Measurements from ENCODE around the gene FAM110D.

Gene FAM110D

DNA sequence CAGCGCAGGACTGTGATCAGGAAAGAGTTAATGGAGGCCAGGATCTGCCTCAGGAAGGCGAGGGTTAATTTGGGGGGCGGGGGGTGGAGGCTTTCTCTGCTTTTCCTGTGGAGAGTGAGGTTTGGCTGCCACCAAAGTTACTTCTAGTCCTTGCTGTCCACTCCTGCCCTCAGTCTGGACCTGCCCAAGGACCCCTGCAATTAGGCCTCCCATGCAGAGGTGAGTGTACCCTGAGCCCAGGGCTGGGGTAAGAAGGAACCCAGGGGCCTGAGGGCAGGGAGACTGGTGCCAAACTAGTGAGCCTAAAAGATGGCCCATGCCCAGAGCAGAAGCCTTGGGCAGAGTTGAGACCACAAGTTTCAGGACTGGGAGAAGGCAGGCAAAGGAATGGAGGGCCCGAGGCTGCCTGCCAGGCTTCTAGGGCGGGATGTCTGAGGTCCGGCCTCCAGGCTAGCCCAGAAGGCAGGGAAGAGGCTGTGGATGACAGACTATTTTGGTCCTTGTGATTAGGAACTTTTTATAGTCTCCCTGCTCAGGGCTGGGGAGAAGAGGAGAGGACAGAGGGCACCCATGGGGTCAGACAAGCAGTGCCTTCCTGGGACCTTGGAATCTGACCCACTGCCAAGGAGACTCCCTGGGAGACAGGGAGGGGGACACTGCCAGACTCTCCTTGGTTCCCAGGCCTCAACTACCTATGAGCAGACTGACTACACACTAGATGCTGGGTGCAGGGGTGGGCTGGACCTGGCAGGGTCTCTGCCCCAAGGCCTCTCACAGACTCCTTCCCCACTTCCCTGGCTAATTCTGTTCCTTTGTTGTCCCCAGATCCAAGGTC lies at the start of gene FAM110D:
Gene FAM110D, plus strand, starts transcription at position 172 of the 835 bp plus-strand sequence. CDS start 2,213 bp downstream, outside the sequence.
- no peak for DNase-seq (ENCODE audit: low spot score)

GRCh38 chr1:26109229-26110164 lies 49.4 kb upstream of the FAM110D start:
- DNase-seq (ENCODE audit: low spot score) = no peak

DNA sequence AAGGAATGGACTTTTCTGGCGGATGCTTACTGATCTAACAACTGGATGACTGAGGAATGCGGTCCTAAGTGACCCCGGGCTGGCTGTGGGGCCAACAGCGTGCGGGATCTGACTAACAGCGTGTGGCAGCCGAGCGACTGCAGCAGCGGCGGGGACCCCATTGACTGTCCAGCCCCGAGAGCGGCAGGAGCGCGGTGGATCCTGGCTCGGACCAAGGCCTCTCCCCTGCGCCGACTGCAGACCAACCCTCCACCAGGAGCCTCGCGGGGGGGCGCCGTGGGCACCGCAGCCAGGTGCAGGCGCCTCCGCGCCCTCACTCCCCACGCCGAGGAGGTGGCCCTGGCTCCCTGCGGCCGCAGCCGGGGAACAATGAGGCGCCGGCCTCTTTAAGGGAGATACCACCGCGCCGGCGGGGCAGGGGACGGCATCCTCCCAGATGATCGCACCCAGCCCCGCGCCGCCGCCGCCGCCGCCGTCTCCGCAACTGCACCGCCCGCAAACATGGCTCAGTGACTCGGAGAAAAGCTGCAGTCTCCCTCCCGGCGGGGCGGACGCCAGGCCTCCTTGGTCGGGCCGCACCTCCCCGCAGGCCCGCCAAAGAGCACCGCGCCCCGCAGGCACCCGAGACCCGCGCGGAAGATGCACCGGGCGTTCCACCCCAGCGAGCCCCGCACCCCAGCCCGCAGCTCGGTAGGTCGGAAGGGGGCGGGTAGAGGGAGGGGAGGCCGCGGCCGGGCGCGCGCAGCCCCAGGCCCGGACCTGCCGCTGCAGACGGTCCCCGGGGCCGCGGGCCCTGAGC lies 47.9 kb upstream of the FAM110D start:
- DNase-seq (ENCODE audit: low spot score) = peak; percentile 88

DNA sequence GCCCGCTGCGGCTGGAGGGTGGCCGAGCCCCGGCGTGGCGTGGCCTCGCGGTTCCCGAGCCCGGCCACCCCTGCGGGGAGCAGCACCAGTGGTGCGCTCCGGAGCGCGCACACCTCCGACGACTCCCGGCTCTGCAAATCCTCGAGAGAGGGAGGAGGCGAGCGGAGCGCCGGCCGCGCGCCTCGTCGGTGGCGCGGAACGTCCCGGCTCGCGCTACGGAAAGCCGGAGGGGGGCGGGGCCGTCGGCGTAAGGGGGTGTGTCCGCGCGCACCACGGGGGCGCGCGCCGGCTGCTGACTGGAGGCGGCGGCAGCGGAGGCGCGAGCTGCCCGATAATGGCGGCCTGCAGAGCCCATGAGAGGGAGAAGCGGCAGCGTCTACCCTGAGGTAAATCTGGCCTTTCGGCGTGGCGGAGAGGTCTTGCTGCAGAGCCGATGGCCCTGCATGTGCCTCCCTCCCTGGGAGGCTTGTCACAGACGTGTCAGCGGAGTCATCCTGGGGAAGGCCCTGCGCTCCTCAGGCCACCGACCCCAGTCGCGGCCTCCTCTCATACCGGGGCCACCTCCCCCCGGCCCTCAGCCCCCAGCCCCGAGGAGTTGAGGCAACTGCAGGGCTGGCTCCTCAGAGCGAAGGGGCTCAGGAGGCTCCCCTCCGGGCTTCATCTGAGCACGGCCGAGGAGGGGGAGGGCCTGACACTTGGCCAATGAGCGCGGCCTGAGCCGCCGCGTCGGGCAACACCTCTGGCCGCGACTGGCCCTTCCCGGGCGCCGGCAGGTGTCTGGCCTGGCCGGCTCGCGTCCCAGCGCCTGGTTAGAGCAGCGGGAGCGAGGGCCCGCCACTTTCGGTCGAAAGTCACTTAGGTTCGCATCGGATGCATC lies 47.1 kb upstream of the FAM110D start, which contains the start of gene PDIK1L:
Gene PDIK1L, plus strand, starts transcription at position 295 of the 877 bp plus-strand sequence. CDS start 2,485 bp downstream, outside the sequence.
- DNase-seq (ENCODE audit: low spot score) = peak; percentile 95

- no peak for DNase-seq (ENCODE audit: low spot score)
Measured at GRCh38 chr1:26112407-26112775, 46.5 kb upstream of the FAM110D start.

- DNase-seq (ENCODE audit: low spot score) = no peak
Measured at GRCh38 chr1:26114165-26114927, 44.5 kb upstream of the FAM110D start.

GRCh38 chr1:26119892-26120608 lies 38.8 kb upstream of the FAM110D start:
- DNase-seq (ENCODE audit: low spot score) = no peak

- no peak for DNase-seq (ENCODE audit: low spot score)
Measured at GRCh38 chr1:26121854-26122773, 36.8 kb upstream of the FAM110D start.

- no peak for DNase-seq (ENCODE audit: low spot score)
Measured at GRCh38 chr1:26122988-26123973, 35.6 kb upstream of the FAM110D start.

DNA sequence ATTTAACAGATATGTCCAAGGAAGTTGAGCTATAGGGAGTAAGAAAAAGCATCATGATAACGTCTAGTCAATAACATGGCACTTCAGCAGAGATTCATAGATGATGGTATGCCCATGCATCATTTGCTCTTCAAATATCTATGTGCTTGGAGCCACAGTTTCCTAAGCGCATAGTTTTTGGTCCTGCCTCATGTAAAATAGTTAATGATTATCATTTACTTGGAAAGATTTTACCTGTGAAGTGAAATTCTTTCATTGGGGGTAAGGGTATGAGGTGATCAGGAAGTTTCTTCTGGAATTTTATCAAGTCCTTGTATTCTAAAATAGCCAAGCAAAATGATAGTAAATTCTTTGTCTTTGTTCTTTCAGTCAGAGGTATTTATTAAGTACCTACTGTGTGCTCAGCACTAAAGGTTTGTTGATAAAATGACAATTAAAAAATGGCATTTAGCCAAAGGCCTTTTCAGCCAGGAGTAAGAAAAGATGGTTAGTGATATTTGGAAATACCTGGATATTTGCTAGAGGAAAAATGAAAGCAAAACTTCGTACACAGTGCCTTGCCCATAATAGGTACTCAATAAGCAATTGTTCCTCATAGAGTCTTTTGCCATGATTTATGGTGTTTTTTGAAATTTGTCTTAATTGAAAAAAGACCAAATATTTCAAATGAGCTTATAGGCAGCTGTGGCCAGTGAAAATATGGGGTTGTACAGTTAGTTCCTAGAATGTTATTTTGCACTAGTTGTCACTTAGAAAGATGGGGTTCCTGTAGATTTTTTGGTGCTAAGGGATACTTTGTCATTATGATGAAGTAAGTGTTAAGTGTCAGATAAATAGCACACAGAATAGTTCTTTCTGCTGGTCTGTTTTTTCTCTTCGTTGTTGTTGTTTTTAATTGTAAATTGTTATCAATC lies 34.2 kb upstream of the FAM110D start:
- no peak for DNase-seq (ENCODE audit: low spot score)

- DNase-seq (ENCODE audit: low spot score) = no peak
Measured at GRCh38 chr1:26125382-26125781, 33.5 kb upstream of the FAM110D start.

DNA sequence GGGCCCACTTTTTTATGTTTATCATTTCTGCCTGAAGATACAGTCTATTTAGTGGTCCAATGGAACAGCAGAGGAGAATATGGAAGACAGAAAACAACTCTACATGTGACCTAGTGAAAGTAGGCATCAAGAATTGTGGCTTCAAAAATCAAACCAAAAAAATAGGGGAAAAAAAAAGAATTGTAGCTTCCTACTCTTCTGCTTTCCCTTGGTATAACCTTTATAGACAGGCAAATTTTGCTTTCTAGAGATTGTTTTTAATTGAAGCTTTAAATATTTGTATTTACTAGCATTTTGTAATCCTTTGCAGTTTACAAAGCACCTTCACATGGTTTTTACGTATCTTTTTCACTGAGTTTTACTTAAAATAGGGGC lies 32.9 kb upstream of the FAM110D start:
- no peak for DNase-seq (ENCODE audit: low spot score)

- DNase-seq (ENCODE audit: low spot score) = no peak
Measured at GRCh38 chr1:26126321-26127084, 32.4 kb upstream of the FAM110D start.

- DNase-seq (ENCODE audit: low spot score) = no peak
Measured at GRCh38 chr1:26127235-26128163, 31.4 kb upstream of the FAM110D start.
